Ishikawa (cell line): ENCODE data around the gene ELP4.

Experiments used
- CEBPB ChIP-seq: IDR thresholded peaks from 2 replicates; pipeline ENCODE4 v1.6.1; 2012
- EP300 ChIP-seq: IDR thresholded peaks from 2 replicates; pipeline ENCODE4 v1.6.1; 2012; ENCODE audit warnings: borderline replicate concordance
- ZBTB7A ChIP-seq: IDR thresholded peaks from 2 replicates; pipeline ENCODE4 v1.6.1; 2012; ENCODE audit warnings: low read depth

DNA sequence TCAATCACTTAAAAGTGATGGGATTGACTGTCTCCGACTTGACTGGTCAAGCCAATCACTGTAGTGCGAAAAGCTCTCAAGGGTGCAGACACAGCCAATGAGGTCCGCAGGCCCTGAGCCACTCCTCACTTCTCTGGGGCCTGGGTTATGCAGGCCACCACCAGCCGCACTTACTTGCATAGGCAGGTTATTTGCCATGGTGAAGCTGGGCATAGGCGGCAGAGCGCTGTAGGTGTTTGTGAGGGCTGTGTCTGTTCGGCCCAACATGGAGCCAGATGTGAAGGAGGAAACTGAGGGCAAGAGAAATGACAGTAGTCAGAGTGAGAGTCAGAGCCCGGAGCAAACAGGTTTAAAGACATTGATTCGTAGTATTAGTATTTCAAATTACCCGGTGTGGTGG lies 283.7 kb downstream of the ELP4 start:
- TF ChIP-seq EP300 (no peak), ZBTB7A (no peak), CEBPB (no peak)
